Activated CD4-positive, alpha-beta T cell treated with anti-CD3 and anti-CD28 coated beads, Interleukin-2, amount 50 U/mL, for 1 hour (primary cell): Measurements from ENCODE around the gene DNAJC11.
"Not testable (repeated sequence)": the region's sequence is repeated elsewhere in the genome, so short reads cannot be mapped to it uniquely, and the experiment has no call there.

Experiments
- DNase-seq: peaks from one replicate; pipeline ENCODE4 v3.0.0-alpha.2; 2020

The DNAJC11 gene

DNA sequence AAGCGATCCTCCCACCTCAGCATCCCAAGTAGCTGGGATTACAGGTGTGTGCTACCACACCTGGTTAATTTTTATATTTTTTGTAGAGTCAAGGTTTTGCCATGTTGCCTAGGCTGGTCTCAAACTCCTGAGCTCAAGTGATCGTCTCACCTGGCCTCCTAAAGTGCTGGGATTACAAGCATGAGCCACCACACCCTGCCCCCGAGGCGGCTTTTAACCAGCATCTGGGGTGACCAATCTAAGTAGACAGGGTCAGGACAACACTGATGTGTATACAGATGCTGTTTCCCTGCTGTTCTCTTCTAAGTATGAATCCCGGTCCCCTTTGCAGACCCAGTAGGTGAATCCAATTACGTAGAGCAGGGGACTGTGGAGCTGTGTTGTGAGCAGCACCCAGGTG is 53.1 kb downstream of the DNAJC11 start:
- DNase-seq, result no peak

DNA sequence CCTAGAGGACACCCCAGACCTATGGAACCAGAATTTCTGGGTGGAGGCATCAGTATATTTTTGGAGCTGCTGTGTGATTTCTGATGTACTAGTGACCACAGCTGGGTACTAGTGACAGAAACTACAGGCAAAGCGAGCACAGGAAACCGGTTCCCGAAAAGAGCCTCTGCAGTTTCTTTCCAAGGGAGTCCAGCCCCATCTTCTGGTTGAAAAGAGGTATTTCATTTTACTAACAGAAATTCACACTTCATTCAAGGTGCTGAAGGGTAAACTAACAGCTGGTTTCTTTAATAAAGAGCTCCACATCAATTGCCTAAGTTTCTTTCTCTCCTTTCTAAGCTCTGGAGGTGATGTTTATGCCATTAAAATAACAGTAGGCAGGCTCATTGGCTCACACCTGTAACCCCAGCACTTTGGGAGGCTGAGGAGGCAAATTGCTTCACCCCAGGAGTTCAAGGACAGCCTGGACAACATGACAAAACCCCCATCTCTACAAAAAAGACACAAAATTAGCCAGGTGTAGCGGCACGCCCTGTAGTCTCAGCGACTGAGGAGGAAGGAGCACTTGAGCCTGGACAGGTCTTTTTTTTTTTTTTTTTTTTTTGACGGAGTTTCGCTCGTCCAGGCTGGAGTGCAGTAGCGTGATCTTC is 55.0 kb downstream of the DNAJC11 start:
- DNase-seq, result peak; percentile 18

DNA sequence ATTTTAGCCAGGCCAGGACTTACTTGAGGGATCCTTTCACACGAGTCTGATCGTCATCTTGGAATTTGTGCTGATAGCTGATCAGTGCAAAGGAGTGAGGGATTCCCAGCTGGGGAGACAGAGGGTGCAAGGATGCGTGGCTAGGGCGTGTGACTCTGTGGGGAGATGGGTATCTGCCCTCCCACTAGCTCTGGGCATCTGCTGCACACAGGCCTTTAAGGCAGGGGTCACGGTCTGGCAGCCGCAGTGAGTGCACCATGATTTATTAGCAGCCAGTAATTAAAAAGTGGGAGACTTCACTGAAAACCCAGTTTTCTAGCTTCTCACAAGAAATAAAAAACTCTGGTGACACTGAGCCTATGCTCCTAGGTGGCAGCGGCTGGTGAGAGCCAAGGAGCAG is 56.6 kb downstream of the DNAJC11 start:
- no peak for DNase-seq

DNA sequence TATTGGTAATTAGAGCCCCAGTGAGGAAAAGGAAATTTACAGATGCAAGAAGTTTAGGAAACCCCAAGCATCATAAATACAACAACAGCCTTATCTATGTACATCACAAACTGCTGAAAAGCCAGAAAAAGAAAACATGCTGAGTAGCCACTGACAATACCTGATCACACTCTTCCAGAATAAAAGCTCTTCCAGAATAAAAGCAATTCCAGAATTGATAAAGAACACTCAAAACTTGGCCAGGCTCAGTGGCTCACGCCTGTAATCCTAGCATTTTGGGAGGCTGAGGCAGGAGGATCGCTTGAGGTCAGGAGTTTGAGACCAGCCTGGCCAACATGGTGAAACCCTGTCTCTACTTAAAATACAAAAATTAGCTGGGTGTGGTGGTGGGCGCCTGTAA is 60.7 kb downstream of the DNAJC11 start:
- DNase-seq, result not testable (repeated sequence)

DNA sequence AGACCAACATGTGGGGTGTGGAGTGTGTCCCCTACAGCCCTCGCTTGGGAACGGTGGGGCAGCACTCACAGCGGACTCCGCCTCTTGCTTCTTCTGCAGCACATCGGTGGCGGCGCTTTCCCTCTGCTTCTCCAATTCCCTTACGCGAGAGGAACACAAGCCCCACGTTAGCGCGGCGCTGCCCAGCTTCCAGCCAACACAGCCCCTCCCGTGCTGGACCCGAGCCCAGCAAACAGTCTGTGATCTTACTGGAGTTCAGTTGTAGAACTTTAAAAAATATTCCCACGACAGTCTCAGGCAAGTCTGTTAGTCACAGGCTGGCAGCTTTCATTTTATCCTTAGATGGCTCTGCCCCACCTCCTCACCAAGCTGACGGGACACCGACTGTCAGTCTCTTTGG is 63.4 kb downstream of the DNAJC11 start:
- DNase-seq, result no peak

DNA sequence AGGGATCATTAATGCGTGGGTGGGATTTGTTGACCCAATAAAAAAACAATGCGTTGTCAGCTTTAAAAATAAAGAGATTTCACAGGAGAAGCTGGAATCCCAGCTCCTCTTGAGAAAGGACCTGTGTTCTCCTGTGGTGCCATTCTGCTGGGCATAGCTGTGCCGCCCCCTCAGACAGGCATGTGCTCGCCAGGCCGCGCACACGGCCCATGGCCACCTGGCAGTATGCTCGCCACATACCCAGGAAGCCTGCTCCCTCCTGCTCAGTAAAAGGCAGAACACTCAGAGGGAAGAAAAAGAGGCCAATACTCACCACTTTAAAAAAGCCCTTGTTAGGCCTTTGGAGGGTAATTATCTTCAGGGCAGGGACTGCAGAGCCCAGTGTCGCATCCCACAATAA is 63.8 kb downstream of the DNAJC11 start:
- DNase-seq, result no peak

DNA sequence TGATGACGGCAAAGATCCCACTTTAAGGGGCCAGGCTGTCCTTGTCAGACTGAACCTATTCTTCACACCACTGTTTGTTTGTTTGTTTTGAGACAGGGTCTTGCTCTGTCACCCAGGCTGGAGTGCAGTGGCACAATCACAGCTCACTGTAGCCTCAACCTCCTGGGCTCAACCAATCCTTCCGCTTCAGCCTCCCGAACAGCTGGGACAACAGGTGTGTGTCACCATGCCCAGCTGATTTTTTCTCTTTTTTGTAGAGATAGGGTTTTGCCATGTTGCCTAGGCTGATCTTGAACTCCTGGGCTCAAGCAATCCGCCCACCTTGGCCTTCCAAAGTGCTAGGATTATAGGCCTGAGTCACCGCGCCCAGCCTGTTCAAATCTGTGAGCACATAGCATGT is 64.8 kb downstream of the DNAJC11 start:
- DNase-seq, result not testable (repeated sequence)

DNA sequence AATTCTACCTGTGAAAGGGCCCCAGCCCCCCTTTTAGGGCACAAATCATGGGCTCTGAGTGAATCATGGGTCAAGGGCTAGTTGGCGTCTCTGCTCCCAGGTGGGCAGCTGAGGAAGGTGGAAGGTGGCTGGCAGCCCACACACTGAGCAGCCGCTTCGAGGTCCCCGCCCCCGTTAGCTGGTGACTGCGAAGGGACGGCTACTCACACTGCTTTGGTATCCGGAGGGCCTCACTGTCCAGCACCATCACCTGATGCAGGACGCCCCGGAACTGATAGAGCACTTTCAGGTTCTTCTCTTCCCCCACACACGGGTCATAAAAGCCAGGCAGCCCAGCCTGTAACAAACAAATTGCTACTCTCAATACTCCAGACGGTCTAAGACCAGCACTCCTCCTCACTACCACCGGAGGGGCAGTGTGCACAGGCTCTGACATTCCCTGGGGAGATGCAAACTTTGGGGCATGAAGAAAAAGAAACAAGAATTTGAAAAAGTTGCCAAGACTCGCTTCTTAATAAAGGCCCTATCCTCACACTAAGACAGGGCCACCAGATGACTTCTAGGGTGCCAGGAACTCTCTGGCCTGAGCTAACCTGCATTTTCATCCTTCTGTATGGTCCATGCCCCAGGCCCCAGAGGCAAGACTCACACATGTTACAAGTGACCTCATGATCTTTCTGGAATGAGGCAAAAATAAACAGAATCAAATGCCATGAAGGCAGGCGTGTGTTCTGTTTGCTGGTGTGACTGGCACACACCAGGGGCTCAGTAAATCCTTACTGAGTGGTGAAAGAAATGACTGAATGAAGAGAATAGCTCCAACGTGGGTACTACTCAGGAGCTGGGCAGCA is 65.5 kb downstream of the DNAJC11 start:
- DNase-seq, result no peak

DNA sequence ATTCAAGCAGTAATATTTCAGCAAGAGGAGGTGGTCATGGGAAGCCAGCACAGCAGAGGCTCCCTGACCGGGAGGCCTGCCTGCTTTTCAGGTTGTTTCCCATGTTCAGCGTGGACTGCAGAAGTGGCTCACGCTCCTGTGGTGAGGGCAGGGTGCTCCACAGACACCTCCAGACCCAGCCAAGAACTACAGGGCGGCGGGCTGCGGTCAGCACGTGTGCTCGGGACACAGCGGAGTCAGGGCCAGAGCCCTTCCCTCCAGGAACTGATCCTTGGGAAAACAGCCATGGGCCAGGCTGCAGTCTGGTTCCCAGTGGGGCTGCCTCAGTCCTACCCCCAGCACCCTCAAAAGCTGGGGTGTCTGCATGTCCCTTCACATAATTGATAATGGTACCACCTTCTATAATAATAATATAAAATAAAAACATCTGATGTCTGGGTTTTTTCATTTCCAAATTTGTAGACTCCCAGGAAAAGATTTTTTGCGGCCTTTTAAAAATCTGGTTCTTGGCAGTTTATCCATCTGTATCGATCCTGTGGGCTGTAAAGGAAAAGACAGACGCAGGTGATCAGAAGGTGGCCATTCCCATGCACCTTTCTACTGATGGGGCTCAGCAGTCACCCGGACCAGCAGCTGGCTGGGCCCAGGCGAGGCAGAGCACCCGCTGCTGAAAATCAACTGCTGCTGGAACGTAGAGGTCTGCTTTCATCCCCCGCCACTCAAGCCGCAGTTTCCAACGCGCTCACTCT is 66.3 kb downstream of the DNAJC11 start:
- DNase-seq, result no peak

DNA sequence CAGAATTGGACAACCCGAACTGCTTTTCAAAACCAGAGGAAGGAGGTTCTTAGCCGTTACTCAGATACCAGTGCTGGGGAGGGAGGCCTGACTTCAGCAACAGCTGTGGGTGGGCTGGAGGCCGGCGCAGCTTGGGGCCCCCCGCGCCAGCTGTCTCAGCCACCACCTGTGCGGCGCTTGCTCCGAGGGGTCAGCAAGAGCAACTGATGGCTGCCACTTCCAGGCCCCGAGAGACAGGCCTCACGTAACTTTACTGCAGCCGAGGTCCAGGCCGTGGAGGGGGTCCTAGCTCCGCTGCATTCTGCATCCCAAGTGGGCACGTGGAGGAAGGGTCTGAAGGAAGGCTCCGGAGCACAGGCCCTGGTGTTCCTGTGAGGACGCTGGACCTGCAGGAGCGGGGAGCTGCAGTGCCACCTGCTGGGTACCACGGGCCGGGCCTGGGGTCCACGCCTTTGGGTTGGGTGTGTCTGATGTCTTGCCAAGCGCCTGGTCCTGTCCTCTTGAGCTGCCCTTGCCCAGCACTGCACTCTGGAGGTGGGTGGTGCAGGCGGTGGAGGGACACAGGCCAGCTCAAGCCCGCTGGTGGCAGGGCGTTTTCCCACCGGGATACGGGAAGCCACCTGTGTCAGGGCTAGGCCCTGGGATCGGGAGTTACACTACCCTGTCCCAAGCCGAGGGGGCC is 67.1 kb downstream of the DNAJC11 start:
- peak; percentile 43 for DNase-seq

DNA sequence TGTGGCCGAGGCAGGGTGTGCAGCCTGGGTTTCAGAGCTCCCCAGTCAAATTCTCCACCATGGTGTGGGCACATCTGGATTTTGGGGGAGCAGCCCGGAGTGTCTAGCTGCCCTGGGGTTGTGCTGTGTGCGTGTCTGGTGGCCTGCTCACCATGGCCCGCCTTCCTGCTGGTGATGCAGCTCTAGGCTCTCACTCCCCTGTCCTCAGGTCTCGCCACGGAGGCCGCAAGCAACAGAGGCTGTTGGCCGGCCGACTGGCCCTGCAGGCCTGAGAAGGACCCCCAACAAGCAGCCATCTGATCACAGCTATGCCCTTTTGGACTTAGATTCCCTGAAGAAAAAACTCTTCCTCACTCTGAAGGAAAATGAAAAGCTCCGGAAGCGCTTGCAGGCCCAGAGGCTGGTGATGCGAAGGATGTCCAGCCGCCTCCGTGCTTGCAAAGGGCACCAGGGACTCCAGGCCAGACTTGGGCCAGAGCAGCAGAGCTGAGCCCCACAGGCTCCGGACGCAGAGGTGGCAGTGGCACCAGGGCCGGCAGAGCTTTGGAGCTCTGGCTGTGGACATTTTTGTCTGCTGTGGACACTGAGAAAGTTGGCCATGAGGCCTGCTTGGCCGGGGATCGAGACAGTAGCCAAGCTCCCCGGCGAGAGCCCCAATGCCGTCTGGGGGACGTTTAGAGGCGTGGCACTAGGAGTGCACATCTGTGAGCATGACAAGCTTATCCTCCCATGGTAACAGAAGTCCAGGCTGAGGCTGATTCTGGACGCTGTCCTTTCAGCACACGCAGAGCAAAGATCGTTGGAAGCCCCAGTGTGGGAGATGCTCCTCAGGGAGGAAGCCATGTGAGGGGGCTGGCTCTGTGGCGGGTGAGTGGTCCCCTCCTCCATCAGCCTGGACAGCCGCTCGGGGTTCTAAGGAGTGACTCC is 68.8 kb downstream of the DNAJC11 start:
- DNase-seq, result no peak

DNA sequence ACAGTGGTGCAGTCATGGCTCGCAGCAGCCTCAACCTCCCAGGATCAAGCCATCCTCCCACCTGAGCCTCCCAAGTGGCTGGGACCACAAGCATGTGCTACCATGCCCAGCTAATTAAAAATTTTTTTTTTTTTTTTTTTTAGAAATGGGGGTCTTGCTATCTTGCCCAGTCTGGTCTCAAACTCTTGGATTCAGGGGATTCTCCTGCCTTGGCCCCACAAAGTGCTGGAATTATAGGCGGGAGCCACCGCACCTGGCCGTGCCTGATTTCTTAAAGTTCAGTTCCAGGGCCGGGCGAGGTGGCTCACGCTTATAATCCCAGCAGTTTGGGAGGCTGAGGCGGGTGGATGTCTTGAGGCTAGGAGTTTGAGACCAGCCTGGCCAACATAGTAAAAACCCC is 70.6 kb downstream of the DNAJC11 start:
- DNase-seq, result no peak

DNA sequence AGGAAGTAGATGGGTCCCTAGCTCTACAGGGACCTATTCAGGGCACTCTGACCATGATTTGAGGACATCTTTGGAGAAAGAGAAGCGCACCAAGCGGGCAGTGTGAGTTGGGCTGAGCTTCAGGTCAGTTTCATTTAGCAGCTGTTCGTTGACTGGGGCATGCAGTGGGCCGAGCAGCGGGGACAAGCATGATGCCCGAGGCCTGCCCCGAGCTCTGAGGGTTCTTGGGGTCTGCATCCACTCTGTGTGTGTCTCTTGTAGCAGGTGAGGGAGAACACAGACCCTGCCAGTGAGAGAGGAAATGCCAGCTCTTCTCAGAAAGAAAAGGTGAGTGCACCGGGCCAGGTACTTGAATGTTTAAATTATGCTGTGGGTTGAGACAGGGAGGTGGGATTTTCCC is 71.6 kb downstream of the DNAJC11 start:
- no peak for DNase-seq

DNA sequence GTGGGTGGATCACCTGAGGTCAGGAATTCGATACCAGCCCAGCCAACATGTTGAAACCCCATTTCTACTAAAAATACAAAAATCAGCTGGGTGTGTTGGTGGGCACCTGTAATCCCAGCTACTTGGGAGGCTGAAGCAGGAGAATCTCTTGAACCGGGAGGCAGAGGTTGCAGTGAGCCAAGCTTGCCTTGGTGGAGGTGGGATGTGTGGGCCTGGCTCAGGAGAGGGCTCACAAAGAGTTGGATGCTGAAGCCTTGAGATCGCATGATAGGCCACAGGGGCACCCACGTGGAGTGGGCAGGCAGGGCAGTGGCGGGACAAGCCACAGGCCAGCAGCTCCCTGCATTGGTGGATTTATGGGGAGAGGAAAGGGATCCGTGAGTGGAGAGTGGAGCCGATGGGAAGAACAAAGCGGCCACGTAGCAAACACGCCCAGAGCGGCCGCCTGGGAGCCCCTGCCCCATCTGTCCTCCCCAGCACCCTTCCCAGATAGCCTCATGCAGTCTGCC is 72.6 kb downstream of the DNAJC11 start:
- no peak for DNase-seq

DNA sequence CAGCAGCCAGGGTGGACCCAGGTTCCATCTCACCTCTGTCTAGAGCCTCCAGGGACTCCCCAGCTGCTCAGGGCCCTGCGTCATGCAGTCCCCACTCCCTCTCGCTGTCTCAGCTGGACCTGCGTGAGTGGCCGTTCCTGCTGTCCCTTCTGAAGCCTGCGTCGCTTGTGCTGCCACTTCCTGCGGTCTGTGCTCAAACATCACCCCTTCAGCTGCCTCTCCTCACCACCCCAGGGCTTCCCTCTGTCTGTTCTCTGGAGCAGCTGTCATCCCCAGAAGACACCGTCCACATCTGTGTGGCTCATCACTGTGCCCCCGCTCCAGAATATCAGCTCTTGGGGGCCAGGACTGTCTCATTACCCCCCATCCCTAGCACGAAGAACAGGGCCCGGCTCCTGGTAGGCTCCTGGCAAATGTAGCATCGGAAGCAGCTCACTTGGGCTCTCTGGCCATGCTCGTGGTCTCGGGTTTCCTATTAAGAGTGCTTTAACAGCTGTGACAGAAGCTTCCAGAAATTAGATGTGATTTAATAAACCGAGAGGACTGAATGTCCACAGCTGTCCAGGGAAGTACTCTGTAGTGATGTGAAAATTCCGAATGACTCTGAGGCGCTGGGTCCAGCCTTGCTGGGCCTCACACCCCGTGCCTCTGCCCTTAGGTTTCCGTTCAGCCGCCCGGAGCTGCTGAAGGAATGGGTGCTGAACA is 73.6 kb downstream of the DNAJC11 start:
- DNase-seq, result no peak

DNA sequence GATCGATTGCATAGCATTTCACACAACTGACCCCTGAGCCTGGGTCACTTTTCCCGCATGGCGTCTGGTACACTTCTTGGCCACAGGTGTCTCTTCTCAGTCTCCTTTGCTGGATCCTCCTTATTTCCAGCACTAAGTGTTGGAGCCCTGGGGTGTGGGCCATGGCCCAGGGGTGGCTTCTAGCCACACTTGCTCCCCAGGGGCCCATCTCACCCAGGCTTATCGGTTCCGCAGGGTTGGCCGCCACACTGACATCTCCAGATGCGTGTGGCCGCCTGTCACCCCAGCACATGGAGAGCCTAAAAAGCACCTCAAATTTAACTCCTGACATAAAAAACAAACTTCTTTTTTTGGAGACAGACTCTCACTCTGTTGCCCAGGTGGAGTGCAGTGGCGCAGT is 74.6 kb downstream of the DNAJC11 start:
- no peak for DNase-seq

DNA sequence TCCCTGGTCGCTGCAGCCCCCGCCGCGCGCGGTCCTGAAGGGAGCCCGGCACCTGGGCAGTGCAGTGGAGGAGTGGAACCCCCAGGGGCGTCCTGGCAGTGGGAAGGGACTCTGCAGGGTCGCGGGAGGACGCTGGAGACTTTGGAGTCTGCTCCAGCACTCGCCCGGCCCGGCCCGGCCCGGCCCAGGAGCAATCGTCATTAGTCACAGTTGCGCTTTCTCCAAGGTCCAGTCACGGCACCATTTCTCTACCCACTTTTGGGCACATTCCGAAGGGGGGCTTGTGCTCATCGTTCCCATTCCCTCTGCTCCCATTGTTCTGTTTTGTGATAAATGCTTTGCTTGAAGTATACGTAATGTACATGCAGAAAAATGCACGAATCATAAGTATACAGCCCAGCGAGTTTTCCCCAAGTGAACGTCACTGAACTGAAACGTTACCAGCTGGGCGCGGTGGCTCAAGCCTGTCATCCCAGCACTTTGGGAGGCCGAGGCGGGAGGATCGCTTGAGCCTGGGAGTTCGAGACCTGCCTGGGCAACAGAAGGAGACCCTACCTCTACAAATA is 75.9 kb downstream of the DNAJC11 start:
- no peak for DNase-seq

DNA sequence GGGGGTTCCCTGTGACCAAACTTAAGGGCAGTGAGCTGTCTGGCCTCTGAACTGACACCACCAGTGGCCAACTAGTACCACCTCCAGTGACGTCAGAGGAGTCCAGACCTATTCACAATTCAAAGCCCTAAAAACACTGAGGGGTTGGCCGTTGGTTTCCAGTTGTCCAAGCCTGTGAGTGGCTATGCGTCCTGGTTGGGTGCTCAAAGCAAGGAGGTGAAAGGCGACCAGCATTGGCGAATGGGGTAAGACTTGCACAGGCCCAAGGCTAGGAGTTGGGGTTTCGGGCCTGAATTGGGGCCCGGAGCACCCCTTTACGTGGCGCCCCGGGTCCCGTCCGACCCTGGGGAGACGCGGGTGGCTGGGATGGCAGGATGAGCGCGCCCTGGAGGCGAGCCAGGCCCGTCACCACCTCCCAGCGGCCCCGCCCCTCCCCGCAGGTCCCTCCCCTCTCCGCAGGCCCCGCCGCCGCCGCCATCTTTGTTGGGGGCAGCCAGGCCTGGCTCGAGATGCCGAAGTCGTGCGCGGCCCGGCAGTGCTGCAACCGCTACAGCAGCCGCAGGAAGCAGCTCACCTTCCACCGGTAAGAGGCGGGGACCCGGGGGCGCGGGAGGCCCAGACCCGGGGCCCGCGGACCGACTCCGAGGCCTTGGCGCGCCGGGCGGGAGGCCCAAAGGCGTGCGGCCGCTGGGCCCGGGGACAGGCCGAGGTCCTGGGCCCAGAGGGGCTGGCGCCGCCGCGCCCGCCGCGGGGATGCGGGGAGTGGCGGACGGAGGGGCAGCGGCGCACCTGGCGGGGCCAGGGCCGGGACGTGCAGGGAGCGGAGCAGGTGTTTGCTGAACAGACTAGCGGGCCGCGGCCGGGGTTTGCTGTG is 76.7 kb downstream of the DNAJC11 start, which contains the start of gene THAP3:
TSS of gene THAP3 (plus strand) at position 159 of the 874 bp plus-strand sequence. CDS start at position 510, 351 bp downstream.
- DNase-seq, result peak; percentile 93

DNA sequence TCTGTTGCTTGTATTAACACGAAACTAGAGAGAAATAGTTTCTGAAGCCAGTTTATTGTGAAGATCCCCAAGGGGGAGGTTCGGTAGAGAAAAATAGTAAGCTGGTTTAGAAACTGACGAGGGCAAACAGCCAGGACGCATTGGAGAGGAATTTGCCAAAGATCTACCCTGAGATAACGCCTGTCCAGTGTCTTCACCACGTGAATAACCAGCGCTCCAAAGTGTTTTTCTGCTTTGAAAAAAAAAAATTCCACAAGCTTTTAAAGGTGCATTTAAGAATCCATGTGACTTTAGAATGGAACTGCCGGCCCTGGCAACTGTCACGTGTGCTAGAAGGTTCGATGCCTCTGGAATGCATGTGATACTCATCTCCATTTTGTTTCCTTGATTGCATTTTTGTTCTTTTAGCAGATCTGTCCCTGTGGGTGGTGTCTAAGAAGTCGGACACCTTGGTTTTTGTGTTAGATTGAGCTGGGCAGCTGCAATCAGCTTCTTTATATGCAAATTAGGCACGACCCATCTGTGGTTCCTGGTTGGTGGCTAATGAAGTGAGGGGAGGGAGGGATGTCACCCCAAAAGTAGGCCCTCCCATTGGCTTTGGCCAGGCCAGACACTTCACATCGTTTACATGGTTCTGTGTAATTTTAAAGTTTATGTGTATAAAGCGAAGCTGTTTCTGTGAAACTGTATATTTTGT is 78.2 kb downstream of the DNAJC11 start:
- DNase-seq, result no peak
